Neural cell (in vitro differentiated cells): ENCODE measurements around the gene TM9SF3. TPM values are rescaled to one million over a fixed set of nuclear protein-coding genes. Genes with fewer than 3 reads are reported as not detected.

Experiments
- H2AFZ ChIP-seq: fragments of 200-600, 300-800 bp; sonication (generic), shearing (Covaris generic); 2 replicates; pipeline ENCODE4 v1.6.0; 2014; ENCODE audit warnings: low read depth, mild to moderate bottlenecking, antibody characterized with exemption, low read length, moderate library complexity
- H3F3A ChIP-seq: fragments of 200-600 bp; shearing (Covaris generic); 2 replicates; pipeline ENCODE4 v1.6.1; 2016; ENCODE audit warnings: mild to moderate bottlenecking, moderate library complexity, mixed read lengths, antibody characterized with exemption, low read length; ENCODE audit not compliant: insufficient read depth, poor library complexity, severe bottlenecking
- H3K27ac ChIP-seq: fragments of 200-600, 300-800 bp; sonication (generic), shearing (Covaris generic); 2 replicates; pipeline ENCODE4 v1.5.1; 2014; ENCODE audit warnings: mild to moderate bottlenecking, low read length, moderate library complexity
- H3K27me3 ChIP-seq: fragments of 300-800, 200-600 bp; sonication (generic), shearing (Covaris generic); 2 replicates; pipeline ENCODE4 v1.6.0; 2014; ENCODE audit warnings: mild to moderate bottlenecking, low read depth, low read length, moderate library complexity; ENCODE audit not compliant: insufficient read depth
- H3K36me3 ChIP-seq: fragments of 300-800, 200-600 bp; sonication (generic), shearing (Covaris generic); 2 replicates; pipeline ENCODE4 v1.5.1; 2014; ENCODE audit warnings: mild to moderate bottlenecking, antibody characterized with exemption, low read length, moderate library complexity; ENCODE audit not compliant: insufficient read depth
- H3K4me2 ChIP-seq: fragments of 300-800, 200-600 bp; sonication (generic), shearing (Covaris generic); 2 replicates; pipeline ENCODE4 v1.6.0; 2014; ENCODE audit warnings: mild to moderate bottlenecking, low read length
- H3K4me3 ChIP-seq: fragments of 300-800, 200-600 bp; sonication (generic), shearing (Covaris generic); 2 replicates; pipeline ENCODE4 v1.5.1; 2014; ENCODE audit warnings: mild to moderate bottlenecking, low read length, moderate library complexity
- H3K79me2 ChIP-seq: fragments of 200-600 bp; shearing (Covaris generic); replicated peaks from 2 replicates; pipeline ENCODE4 v1.6.0; 2014; ENCODE audit warnings: mild to moderate bottlenecking, low read length, moderate library complexity; ENCODE audit not compliant: insufficient read depth
- H3K9ac ChIP-seq: fragments of 300-800, 200-600 bp; sonication (generic), shearing (Covaris generic); 2 replicates; pipeline ENCODE4 v1.6.1; 2016; ENCODE audit warnings: mild to moderate bottlenecking, low read length, mixed read lengths
- H3K9me2 ChIP-seq: fragments of 200-600 bp; shearing (Covaris generic); 2 replicates; pipeline ENCODE4 v1.6.1; 2016; ENCODE audit warnings: mild to moderate bottlenecking, low read length, mixed read lengths; ENCODE audit not compliant: insufficient read depth
- H3K9me3 ChIP-seq: fragments of 200-600, 300-800 bp; sonication (generic), shearing (Covaris generic); 2 replicates; pipeline ENCODE4 v1.6.1; 2016; ENCODE audit warnings: mild to moderate bottlenecking, mixed run types, low read length, moderate library complexity, mixed read lengths
- H4K20me1 ChIP-seq: fragments of 200-600 bp; shearing (Covaris generic); 2 replicates; pipeline ENCODE4 v1.6.1; 2016; ENCODE audit warnings: mild to moderate bottlenecking, mixed run types; ENCODE audit not compliant: insufficient read depth
- CTCF ChIP-seq: fragments of 450-650 bp; IDR thresholded peaks from 2 replicates; pipeline ENCODE4 v1.5.1; 2014; ENCODE audit warnings: antibody characterized with exemption, mild to moderate bottlenecking, moderate library complexity; ENCODE audit not compliant: poor library complexity, severe bottlenecking
- EP300 ChIP-seq: fragments of 450-650 bp; conservative IDR thresholded peaks from 2 replicates; pipeline ENCODE4 v1.6.1; 2014; ENCODE audit warnings: antibody characterized with exemption, mild to moderate bottlenecking, moderate library complexity; ENCODE audit not compliant: poor library complexity, severe bottlenecking
- EZH2 ChIP-seq: fragments of 200-600, 300-800 bp; shearing (Covaris generic), sonication (generic); IDR thresholded peaks from 2 replicates; pipeline ENCODE4 v1.6.1; 2014; ENCODE audit warnings: antibody characterized with exemption, low read length, borderline replicate concordance, mild to moderate bottlenecking; ENCODE audit not compliant: insufficient read depth, poor library complexity, severe bottlenecking
- MXI1 ChIP-seq: fragments of 450-650 bp; conservative IDR thresholded peaks from 2 replicates; pipeline ENCODE4 v1.6.1; 2014; ENCODE audit warnings: antibody characterized with exemption, mild to moderate bottlenecking; ENCODE audit not compliant: poor library complexity, severe bottlenecking
- POLR2AphosphoS5 ChIP-seq: IDR thresholded peaks from 2 replicates; pipeline ENCODE4 v1.6.1; 2012
- RAD21 ChIP-seq: fragments of 450-650 bp; conservative IDR thresholded peaks from 2 replicates; pipeline ENCODE4 v1.6.1; 2014; ENCODE audit warnings: antibody characterized with exemption, mild to moderate bottlenecking, moderate library complexity
- SMC3 ChIP-seq: fragments of 450-650 bp; conservative IDR thresholded peaks from 2 replicates; pipeline ENCODE4 v1.6.1; 2014; ENCODE audit warnings: antibody characterized with exemption, mild to moderate bottlenecking, moderate library complexity; ENCODE audit not compliant: poor library complexity
- TAF1 ChIP-seq: IDR thresholded peaks from 2 replicates; pipeline ENCODE4 v1.6.1; 2012; ENCODE audit warnings: low read depth
- polyA plus RNA-seq: library from polyadenylated mRNA; depleted of rRNA; stranded (reverse); fragments of >200 nt; gene quantifications from 2 replicates; pipeline ENCODE4 v1.2.3, GENCODE V29; 2014
- TF ChIP-seq, protein P1 (sequence below): IDR thresholded peaks from 2 replicates; pipeline ENCODE4 v1.6.1; 2012; ENCODE audit warnings: borderline replicate concordance

TM9SF3 gene
- polyA plus RNA-seq, 1 donor from 2014 or later: 66.4 TPM

DNA sequence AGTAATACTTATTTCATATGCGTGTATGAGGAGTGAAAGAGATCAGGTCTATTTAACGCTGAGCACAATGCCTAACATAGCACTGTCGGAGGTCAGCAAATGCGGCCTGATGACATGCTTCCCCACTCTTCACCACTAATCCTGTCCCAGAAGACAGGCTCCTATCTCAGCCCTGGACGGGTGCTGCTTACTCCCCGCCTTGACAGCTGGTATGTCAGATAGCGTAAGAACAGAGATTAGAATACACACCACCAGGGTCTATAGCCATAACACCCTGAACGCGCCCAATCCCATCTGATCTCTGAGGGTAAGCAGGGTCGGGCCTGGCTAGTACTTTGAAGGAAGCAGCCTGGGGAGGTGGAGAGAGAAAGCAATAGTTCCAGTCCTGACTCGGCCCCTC is 32.3 kb upstream of the TM9SF3 start:
- H3K27ac ChIP-seq: no peak overlapping the region
- H3K4me2 ChIP-seq: no peak overlapping the region
- no peaks in the 10 kb centered on the region for H3K27me3 ChIP-seq
- H3K36me3 ChIP-seq: no peaks in the 10 kb centered on the region
- H3K9ac ChIP-seq: no peak overlapping the region
- H4K20me1 ChIP-seq: no peaks in the 10 kb centered on the region
- TF ChIP-seq POLR2AphosphoS5: no peak
- TF ChIP-seq EZH2: no peak
- TF ChIP-seq, protein P1, sequence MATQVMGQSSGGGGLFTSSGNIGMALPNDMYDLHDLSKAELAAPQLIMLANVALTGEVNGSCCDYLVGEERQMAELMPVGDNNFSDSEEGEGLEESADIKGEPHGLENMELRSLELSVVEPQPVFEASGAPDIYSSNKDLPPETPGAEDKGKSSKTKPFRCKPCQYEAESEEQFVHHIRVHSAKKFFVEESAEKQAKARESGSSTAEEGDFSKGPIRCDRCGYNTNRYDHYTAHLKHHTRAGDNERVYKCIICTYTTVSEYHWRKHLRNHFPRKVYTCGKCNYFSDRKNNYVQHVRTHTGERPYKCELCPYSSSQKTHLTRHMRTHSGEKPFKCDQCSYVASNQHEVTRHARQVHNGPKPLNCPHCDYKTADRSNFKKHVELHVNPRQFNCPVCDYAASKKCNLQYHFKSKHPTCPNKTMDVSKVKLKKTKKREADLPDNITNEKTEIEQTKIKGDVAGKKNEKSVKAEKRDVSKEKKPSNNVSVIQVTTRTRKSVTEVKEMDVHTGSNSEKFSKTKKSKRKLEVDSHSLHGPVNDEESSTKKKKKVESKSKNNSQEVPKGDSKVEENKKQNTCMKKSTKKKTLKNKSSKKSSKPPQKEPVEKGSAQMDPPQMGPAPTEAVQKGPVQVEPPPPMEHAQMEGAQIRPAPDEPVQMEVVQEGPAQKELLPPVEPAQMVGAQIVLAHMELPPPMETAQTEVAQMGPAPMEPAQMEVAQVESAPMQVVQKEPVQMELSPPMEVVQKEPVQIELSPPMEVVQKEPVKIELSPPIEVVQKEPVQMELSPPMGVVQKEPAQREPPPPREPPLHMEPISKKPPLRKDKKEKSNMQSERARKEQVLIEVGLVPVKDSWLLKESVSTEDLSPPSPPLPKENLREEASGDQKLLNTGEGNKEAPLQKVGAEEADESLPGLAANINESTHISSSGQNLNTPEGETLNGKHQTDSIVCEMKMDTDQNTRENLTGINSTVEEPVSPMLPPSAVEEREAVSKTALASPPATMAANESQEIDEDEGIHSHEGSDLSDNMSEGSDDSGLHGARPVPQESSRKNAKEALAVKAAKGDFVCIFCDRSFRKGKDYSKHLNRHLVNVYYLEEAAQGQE: no peak
- no peak for TF ChIP-seq TAF1
- TF ChIP-seq EP300: no peak
- TF ChIP-seq RAD21: no peak
- TF ChIP-seq MXI1: no peak
- TF ChIP-seq CTCF: no peak
- TF ChIP-seq SMC3: no peak
- H3K9me2 ChIP-seq: no peaks in the 10 kb centered on the region
- no peaks in the 10 kb centered on the region for H3K9me3 ChIP-seq
- H3K4me3 ChIP-seq: no peak overlapping the region
- H3K79me2 ChIP-seq: no peaks in the 10 kb centered on the region
- no peak overlapping the region for H2AFZ ChIP-seq
- no peaks in the 10 kb centered on the region for H3F3A ChIP-seq

DNA sequence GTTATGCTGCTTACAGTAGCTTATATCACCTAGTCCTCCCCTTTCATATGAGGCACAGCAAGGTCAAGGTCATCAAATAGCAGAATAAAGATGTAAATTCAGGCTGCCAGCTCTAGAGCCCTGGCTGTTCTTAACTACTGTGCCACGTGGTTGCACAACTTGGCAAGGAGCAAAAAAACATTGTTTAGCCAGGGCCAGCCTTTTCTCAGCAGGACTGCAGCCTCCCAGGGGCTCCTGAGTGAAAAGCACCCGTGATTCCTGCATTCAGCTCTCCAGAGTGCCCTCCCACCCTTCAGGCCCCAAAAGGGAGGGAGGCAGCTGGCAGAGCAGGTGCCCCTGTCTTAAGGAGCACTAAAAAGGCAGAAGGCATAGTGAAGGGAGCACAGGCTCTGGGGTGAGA is 31.8 kb upstream of the TM9SF3 start:
- H4K20me1 ChIP-seq: no peaks in the 10 kb centered on the region
- no peak overlapping the region for H3K4me3 ChIP-seq
- H3K79me2 ChIP-seq: no peaks in the 10 kb centered on the region
- no peak overlapping the region for H3K27ac ChIP-seq
- TF ChIP-seq POLR2AphosphoS5: no peak
- TF ChIP-seq SMC3: no peak
- TF ChIP-seq CTCF: no peak
- no peak for TF ChIP-seq EP300
- TF ChIP-seq TAF1: no peak
- TF ChIP-seq RAD21: no peak
- no peak for TF ChIP-seq MXI1
- TF ChIP-seq, protein P1: no peak
- TF ChIP-seq EZH2: no peak
- H3F3A ChIP-seq: no peaks in the 10 kb centered on the region
- H3K4me2 ChIP-seq: no peak overlapping the region
- H3K9me3 ChIP-seq: no peaks in the 10 kb centered on the region
- no peaks in the 10 kb centered on the region for H3K27me3 ChIP-seq
- no peak overlapping the region for H3K9ac ChIP-seq
- H3K9me2 ChIP-seq: no peaks in the 10 kb centered on the region
- no peaks in the 10 kb centered on the region for H3K36me3 ChIP-seq
- no peak overlapping the region for H2AFZ ChIP-seq
